Chondrocyte (in vitro differentiated cells): ENCODE measurements around the gene HOXB5. TPM values are rescaled to one million over a fixed set of nuclear protein-coding genes. Genes with fewer than 3 reads are reported as not detected.

Source experiments
- DNase-seq: peaks from one replicate; pipeline ENCODE4 v3.0.0; 2021; ENCODE audit warnings: mixed read lengths, low spot score
- H3K27ac Mint-ChIP-seq: one replicate; pipeline ENCODE4 v1.8.0; 2021; ENCODE audit warnings: mild to moderate bottlenecking, moderate library complexity, mixed read lengths; ENCODE audit not compliant: unreplicated experiment
- H3K27me3 Mint-ChIP-seq: 2 replicates; pipeline ENCODE4 v1.8.0; 2021; ENCODE audit warnings: low read depth, mixed read lengths
- H3K36me3 Mint-ChIP-seq: 2 replicates; pipeline ENCODE4 v1.8.0; 2021; ENCODE audit warnings: low read depth, mixed read lengths
- H3K4me1 Mint-ChIP-seq: 2 replicates; pipeline ENCODE4 v1.8.0; 2021; ENCODE audit warnings: low read depth, mild to moderate bottlenecking, mixed read lengths
- H3K4me3 Mint-ChIP-seq: one replicate; pipeline ENCODE4 v1.8.0; 2021; ENCODE audit warnings: mild to moderate bottlenecking, moderate library complexity, mixed read lengths; ENCODE audit not compliant: unreplicated experiment
- H3K9me3 Mint-ChIP-seq: 2 replicates; pipeline ENCODE4 v1.8.0; 2021; ENCODE audit warnings: low read depth, mixed read lengths
- CTCF ChIP-seq: fragments of 200-600 bp; sonication (generic); IDR thresholded peaks from 2 replicates; pipeline ENCODE4 v1.5.0; 2021; ENCODE audit warnings: antibody characterized with exemption, mild to moderate bottlenecking, moderate library complexity
- microRNA-seq: library from miRNA; unstranded; fragments of <30 nt; microRNA quantifications from one replicate; pipeline ENCODE4 v1.2.0, GENCODE V29; 2020; ENCODE audit warnings: borderline number of aligned reads
- total RNA-seq: library from RNA; stranded (reverse); gene quantifications from 3 replicates; pipeline ENCODE4 v1.2.1, GENCODE V29; 2021

HOXB5 gene
- total RNA-seq, 1 donor from 2014 or later, result not detected

DNA sequence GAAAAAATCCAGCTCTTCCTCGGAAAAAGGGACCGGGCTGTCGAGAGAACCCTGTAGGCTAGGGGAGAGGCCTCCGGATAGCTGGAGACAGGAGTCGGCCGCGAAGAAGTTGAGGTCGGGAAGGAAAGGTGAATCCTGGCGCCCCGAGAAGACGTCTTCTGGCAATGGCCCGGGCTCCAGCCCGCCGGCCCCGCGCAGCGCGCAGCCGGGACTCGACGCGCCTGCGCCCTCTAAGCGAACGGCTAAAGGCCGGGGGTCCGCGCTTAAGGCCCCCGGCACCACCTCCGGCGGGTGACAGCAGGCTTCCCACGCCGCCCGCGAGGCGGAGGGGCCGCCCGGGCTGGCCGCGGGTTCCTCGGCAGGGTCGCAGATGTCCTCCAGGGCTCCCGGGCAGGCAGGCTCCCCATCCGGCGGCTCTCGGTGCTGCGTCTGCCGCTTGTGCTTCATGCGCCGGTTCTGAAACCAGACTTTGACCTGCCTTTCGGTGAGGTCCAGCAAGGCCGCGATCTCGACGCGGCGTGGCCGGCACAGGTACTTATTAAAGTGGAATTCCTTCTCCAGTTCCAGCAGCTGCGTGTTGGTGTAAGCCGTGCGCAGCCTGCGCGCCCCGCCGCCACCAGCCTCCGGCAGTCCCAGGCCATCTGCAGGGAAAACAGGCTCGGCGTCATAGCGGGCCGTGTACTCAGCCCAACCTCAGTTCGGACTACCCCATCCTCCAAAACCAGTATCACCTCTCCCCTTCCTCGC lies 50.3 kb downstream of the HOXB5 start:
- Mint-ChIP-seq H3K36me3 (peaks cover 4% of the 10 kb centered on the region), H3K9me3 (no peaks in the 10 kb centered on the region), H3K27me3 (peaks cover 77% of the 10 kb centered on the region), H3K4me1 (peaks cover 8% of the 10 kb centered on the region), H3K4me3 (peak overlapping the region; percentile 70), H3K27ac (peak overlapping the region; percentile 61)
- DNase-seq, result no peak
- peak; percentile 29 for TF ChIP-seq CTCF

DNA sequence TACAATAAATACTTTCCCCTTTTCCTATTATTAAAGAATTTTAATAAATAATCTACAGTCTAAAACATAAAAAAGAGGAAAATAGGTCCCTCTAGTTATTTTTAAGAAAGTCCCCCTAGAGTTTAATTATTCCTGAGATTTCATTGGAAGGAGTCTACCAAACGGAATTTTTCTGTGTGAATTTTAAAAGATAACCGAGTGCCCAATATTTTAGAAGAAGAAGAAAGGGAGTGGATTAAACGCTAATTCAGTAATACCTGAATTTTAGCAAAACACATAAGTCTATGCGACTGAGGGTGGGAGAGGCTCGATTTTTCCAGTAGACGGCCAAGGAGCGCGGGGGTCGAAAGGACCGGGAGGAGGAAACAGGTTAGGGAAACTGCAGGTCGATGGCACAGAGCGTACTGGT lies 50.9 kb downstream of the HOXB5 start:
- no peaks in the 10 kb centered on the region for H3K9me3 Mint-ChIP-seq
- peaks cover 72% of the 10 kb centered on the region for H3K27me3 Mint-ChIP-seq
- peak overlapping the region; percentile 53 for H3K4me3 Mint-ChIP-seq
- peaks cover 8% of the 10 kb centered on the region for H3K4me1 Mint-ChIP-seq
- no peak for DNase-seq
- TF ChIP-seq CTCF, result no peak
- H3K27ac Mint-ChIP-seq, result peak overlapping the region; percentile 46
- H3K36me3 Mint-ChIP-seq, result peaks cover 4% of the 10 kb centered on the region

DNA sequence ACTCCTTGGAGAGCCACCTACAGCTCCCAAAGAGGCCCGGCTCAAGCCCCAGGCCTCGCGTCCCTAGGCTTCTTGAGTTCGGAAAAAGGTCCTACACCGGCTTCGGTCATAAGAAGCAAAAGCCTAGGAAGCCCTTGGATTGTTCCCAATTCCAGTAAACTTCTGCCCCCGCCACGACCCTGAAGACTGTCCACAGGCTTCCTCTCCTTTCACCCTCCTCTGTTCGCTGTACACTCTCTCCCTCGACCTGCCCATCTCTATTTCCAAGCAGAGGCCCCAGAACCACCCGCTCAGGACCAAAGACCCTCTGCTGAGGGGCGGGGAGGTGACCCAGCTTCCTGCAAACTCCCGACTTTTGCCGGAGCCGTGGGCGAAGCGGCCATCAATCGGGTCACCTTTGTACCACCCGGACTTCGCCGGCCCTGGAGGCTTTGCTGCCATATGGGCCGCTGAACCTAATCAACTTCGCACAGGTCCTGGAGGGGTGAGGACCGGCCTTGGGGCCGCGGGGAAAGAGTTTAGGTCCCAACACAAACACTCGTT lies 51.4 kb downstream of the HOXB5 start:
- Mint-ChIP-seq H3K36me3 (peaks cover 4% of the 10 kb centered on the region), H3K4me1 (peaks cover 8% of the 10 kb centered on the region), H3K4me3 (peak overlapping the region; percentile 62), H3K27ac (peak overlapping the region; percentile 85), H3K27me3 (peaks cover 72% of the 10 kb centered on the region), H3K9me3 (no peaks in the 10 kb centered on the region)
- DNase-seq, result no peak
- no peak for TF ChIP-seq CTCF

DNA sequence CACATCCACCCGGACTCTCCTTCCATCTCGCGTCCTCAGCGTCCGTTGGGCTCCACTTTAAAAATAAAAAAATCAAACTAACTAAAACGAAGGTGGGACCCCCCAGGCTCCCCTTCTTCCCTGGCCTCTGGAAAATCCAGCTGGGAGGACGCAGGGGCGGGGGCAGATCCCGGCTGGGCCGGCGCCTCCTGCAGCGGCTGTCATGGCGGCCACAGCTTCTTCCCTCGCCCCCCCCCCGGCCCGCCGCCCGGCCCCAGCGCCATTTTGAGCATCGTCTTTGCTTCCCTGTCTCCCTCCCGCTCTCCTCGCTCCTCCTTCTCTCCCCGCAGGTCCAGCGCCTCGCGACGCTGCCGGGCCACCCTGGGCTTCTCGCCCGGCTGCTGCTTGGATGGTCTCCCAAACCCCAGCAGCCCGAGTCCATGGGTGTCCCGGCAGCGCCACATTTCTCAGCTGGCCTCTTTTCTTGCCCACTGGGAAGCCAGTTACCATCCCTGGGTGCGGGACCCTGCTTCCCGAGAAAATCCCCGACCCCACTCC lies 51.9 kb downstream of the HOXB5 start:
- peaks cover 4% of the 10 kb centered on the region for H3K36me3 Mint-ChIP-seq
- peak overlapping the region; percentile 62 for H3K4me3 Mint-ChIP-seq
- H3K4me1 Mint-ChIP-seq, result peaks cover 8% of the 10 kb centered on the region
- peak overlapping the region; percentile 85 for H3K27ac Mint-ChIP-seq
- no peaks in the 10 kb centered on the region for H3K9me3 Mint-ChIP-seq
- no peak for TF ChIP-seq CTCF
- DNase-seq, result no peak
- peaks cover 70% of the 10 kb centered on the region for H3K27me3 Mint-ChIP-seq

Small RNA genes lying within 50 kb of the gene (microRNA-seq; reads per million reads assigned to microRNA genes)
- not detected for gene MIR196A1

Other genes with a start within 250 kb of the HOXB5 start
- gene SKAP1, start 163.6 kb downstream of the HOXB5 start, total RNA-seq, result not detected in 3 replicates
- gene HOXB1, start 62.8 kb downstream of the HOXB5 start, total RNA-seq, result not detected in 3 replicates
- 0.72 TPM in 2 of 3 replicates, not detected in the other for gene HOXB2, start 48.7 kb downstream of the HOXB5 start, total RNA-seq
- not detected in 3 replicates for gene HOXB4, start 15.4 kb downstream of the HOXB5 start, total RNA-seq
- 0.18 to 0.57 TPM in 2 of 3 replicates, not detected in the other for gene HOXB3, start 3.5 kb downstream of the HOXB5 start, total RNA-seq
- not detected in 3 replicates for gene HOXB6, start 11.2 kb upstream of the HOXB5 start, total RNA-seq
- not detected in 3 replicates for gene HOXB7, start 17.2 kb upstream of the HOXB5 start, total RNA-seq
- gene HOXB8, start 21.5 kb upstream of the HOXB5 start, total RNA-seq, result not detected in 3 replicates
- 0.20 TPM in 1 of 3 replicates, not detected in the others for gene HOXB9, start 32.6 kb upstream of the HOXB5 start, total RNA-seq
- gene PRAC1, start 128.7 kb upstream of the HOXB5 start, total RNA-seq, result not detected in 3 replicates
- not detected in 3 replicates for gene PRAC2, start 129.4 kb upstream of the HOXB5 start, total RNA-seq
- 0.19 TPM in 1 of 3 replicates, not detected in the others for gene HOXB13, start 135.0 kb upstream of the HOXB5 start, total RNA-seq
- not detected in 3 replicates for gene TTLL6, start 223.4 kb upstream of the HOXB5 start, total RNA-seq
- 72.4 to 97.9 TPM (median 76.5 TPM) in 3 replicates for gene CALCOCO2, start 237.3 kb upstream of the HOXB5 start, total RNA-seq